GM12891 (cell line): ENCODE measurements around the gene IGFALS.

Experiments used
- PAX5 ChIP-seq: IDR thresholded peaks from 2 replicates; pipeline ENCODE4 v1.6.1; 2011; ENCODE audit warnings: low read length, moderate library complexity, mild to moderate bottlenecking; ENCODE audit not compliant: insufficient read depth, severe bottlenecking
- POLR2A ChIP-seq: IDR thresholded peaks from 2 replicates; pipeline ENCODE4 v1.6.1; 2011; ENCODE audit warnings: low read depth, low read length, control low read depth
- POLR2AphosphoS5 ChIP-seq: IDR thresholded peaks from 2 replicates; pipeline ENCODE4 v1.6.1; 2011; ENCODE audit warnings: low read depth, low read length, control low read depth
- SPI1 ChIP-seq: IDR thresholded peaks from 2 replicates; pipeline ENCODE4 v1.6.1; 2011; ENCODE audit warnings: low read depth, low read length, control low read depth
- TAF1 ChIP-seq: IDR thresholded peaks from 2 replicates; pipeline ENCODE4 v1.6.1; 2011; ENCODE audit warnings: low read depth, low read length, control low read depth

GRCh38 chr16:1818204-1818872 lies 24.8 kb upstream of the IGFALS start:
- no peak for TF ChIP-seq POLR2AphosphoS5
- no peak for TF ChIP-seq POLR2A
- TF ChIP-seq SPI1: no peak
- TF ChIP-seq TAF1: no peak
- TF ChIP-seq PAX5: no peak
